ENCODE measurements around the gene HSF4.
"Not testable (repeated sequence)": the region's sequence is repeated elsewhere in the genome, so short reads cannot be mapped to it uniquely, and the experiment has no call there.

Gene HSF4

GRCh38 chr16:67164599-67165061, at the start of gene HSF4:
Gene HSF4, plus strand, starts transcription at chr16:67164745. Its CDS starts 67 bp downstream, at chr16:67164812.
- DNase-seq (ENCODE audit: low read depth in 1 of 2, low spot score in 1 of 2): no peak
- in situ Hi-C loops (cut with HindIII; ENCODE audit: low pct_unique_long_range_greater_than_20kb, low sequenced_read_pairs): no loop called here
- no peak for TF ChIP-seq JUND (IDR thresholded peaks at IDR 0.05; ENCODE audit: low read depth)

GRCh38 chr16:67114793-67115192, 49.8 kb upstream of the HSF4 start:
- in situ Hi-C loops (cut with HindIII; ENCODE audit: low pct_unique_long_range_greater_than_20kb, low sequenced_read_pairs): no loop called here
- no peak for DNase-seq (ENCODE audit: low read depth in 1 of 2, low spot score in 1 of 2)
- no peak for TF ChIP-seq JUND (IDR thresholded peaks at IDR 0.05; ENCODE audit: low read depth)

GRCh38 chr16:67115639-67116038, 48.9 kb upstream of the HSF4 start:
- TF ChIP-seq JUND (IDR thresholded peaks at IDR 0.05; ENCODE audit: low read depth): no peak
- in situ Hi-C loops (cut with HindIII; ENCODE audit: low pct_unique_long_range_greater_than_20kb, low sequenced_read_pairs): no loop called here
- DNase-seq (ENCODE audit: low read depth in 1 of 2, low spot score in 1 of 2): no peak

- no peak for DNase-seq (ENCODE audit: low read depth in 1 of 2, low spot score in 1 of 2)
- in situ Hi-C loops (cut with HindIII; ENCODE audit: low pct_unique_long_range_greater_than_20kb, low sequenced_read_pairs): no loop called here
- no peak for TF ChIP-seq JUND (IDR thresholded peaks at IDR 0.05; ENCODE audit: low read depth)
These were observed 47.9 kb upstream of the HSF4 start for GRCh38 chr16:67116388-67117311.

- no peak for DNase-seq (ENCODE audit: low read depth in 1 of 2, low spot score in 1 of 2)
- TF ChIP-seq JUND (IDR thresholded peaks at IDR 0.05; ENCODE audit: low read depth): no peak
- in situ Hi-C loops (cut with HindIII; ENCODE audit: low pct_unique_long_range_greater_than_20kb, low sequenced_read_pairs): no loop called here
These were observed 46.8 kb upstream of the HSF4 start for GRCh38 chr16:67117716-67118115.

GRCh38 chr16:67120025-67120424, 44.5 kb upstream of the HSF4 start:
- TF ChIP-seq JUND (IDR thresholded peaks at IDR 0.05; ENCODE audit: low read depth): no peak
- in situ Hi-C loops (cut with HindIII; ENCODE audit: low pct_unique_long_range_greater_than_20kb, low sequenced_read_pairs): no loop called here
- no peak for DNase-seq (ENCODE audit: low read depth in 1 of 2, low spot score in 1 of 2)

- DNase-seq (ENCODE audit: low read depth in 1 of 2, low spot score in 1 of 2); in situ Hi-C loops (cut with HindIII; ENCODE audit: low pct_unique_long_range_greater_than_20kb, low sequenced_read_pairs): not testable (repeated sequence)
These were observed 41.7 kb upstream of the HSF4 start for GRCh38 chr16:67122799-67123198.

- no peak for DNase-seq (ENCODE audit: low read depth in 1 of 2, low spot score in 1 of 2)
- in situ Hi-C loops (cut with HindIII; ENCODE audit: low pct_unique_long_range_greater_than_20kb, low sequenced_read_pairs): no loop called here
- no peak for TF ChIP-seq JUND (IDR thresholded peaks at IDR 0.05; ENCODE audit: low read depth)
These were observed 36.1 kb upstream of the HSF4 start for GRCh38 chr16:67128417-67128816.

GRCh38 chr16:67128887-67129286, 35.7 kb upstream of the HSF4 start:
- DNase-seq (ENCODE audit: low read depth in 1 of 2, low spot score in 1 of 2): no peak
- TF ChIP-seq JUND (IDR thresholded peaks at IDR 0.05; ENCODE audit: low read depth): no peak
- in situ Hi-C loops (cut with HindIII; ENCODE audit: low pct_unique_long_range_greater_than_20kb, low sequenced_read_pairs): no loop called here

- TF ChIP-seq JUND (IDR thresholded peaks at IDR 0.05; ENCODE audit: low read depth): no peak
- in situ Hi-C loops (cut with HindIII; ENCODE audit: low pct_unique_long_range_greater_than_20kb, low sequenced_read_pairs): no loop called here
These were observed 35.1 kb upstream of the HSF4 start for GRCh38 chr16:67129422-67129821.

GRCh38 chr16:67137605-67138004, 26.9 kb upstream of the HSF4 start:
- no peak for DNase-seq (ENCODE audit: low read depth in 1 of 2, low spot score in 1 of 2)
- in situ Hi-C loops (cut with HindIII; ENCODE audit: low pct_unique_long_range_greater_than_20kb, low sequenced_read_pairs): no loop called here
- no peak for TF ChIP-seq JUND (IDR thresholded peaks at IDR 0.05; ENCODE audit: low read depth)

More at GRCh38 chr16:67129422-67129821, 35.1 kb upstream of the HSF4 start:
- no peak for DNase-seq (ENCODE audit: low read depth in 1 of 2, low spot score in 1 of 2)

- no peak for TF ChIP-seq JUND (IDR thresholded peaks at IDR 0.05; ENCODE audit: low read depth)
- DNase-seq (ENCODE audit: low read depth in 1 of 2, low spot score in 1 of 2): no peak
- in situ Hi-C loops (cut with HindIII; ENCODE audit: low pct_unique_long_range_greater_than_20kb, low sequenced_read_pairs): no loop called here
These were observed 23.2 kb upstream of the HSF4 start for GRCh38 chr16:67141391-67141790.

GRCh38 chr16:67142342-67142741, 22.2 kb upstream of the HSF4 start:
- TF ChIP-seq JUND (IDR thresholded peaks at IDR 0.05; ENCODE audit: low read depth): no peak
- in situ Hi-C loops (cut with HindIII; ENCODE audit: low pct_unique_long_range_greater_than_20kb, low sequenced_read_pairs): no loop called here
- no peak for DNase-seq (ENCODE audit: low read depth in 1 of 2, low spot score in 1 of 2)

All from T47D (cell line).